Esophagus muscularis mucosa (tissue), 4 donors: ENCODE data around the gene INPP5F.
"Not testable (repeated sequence)": the region's sequence is repeated elsewhere in the genome, so short reads cannot be mapped to it uniquely, and the experiment has no call there.

Experiments
- CTCF ChIP-seq, 3 experiments: fragments of 200-600 bp in 2 of 3; fragments of 450-650 bp in 1 of 3; sonication (generic) in 2 of 3; IDR thresholded peaks; one replicate each; pipeline ENCODE4 v1.5.1; 2017 to 2019; ENCODE audit warnings: antibody characterized with exemption in 3 of 3, mild to moderate bottlenecking in 2 of 3, moderate library complexity in 1 of 3
- EP300 ChIP-seq: sonication (generic); formaldehyde crosslinking; IDR thresholded peaks from one replicate; pipeline ENCODE4 v1.6.1; 2017; ENCODE audit warnings: antibody characterized with exemption
- POLR2A ChIP-seq: fragments of 450-650 bp; IDR thresholded peaks from one replicate; pipeline ENCODE4 v1.6.1; 2017; ENCODE audit warnings: antibody characterized with exemption, moderate library complexity, mild to moderate bottlenecking, low read depth
- POLR2AphosphoS5 ChIP-seq, 2 donors: sonication (generic); formaldehyde crosslinking; IDR thresholded peaks; one replicate each; pipeline ENCODE4 v1.6.1; 2017; ENCODE audit warnings: antibody characterized with exemption in 2 of 2

- TF ChIP-seq CTCF (IDR thresholded peaks at IDR 0.05); POLR2A; EP300; POLR2AphosphoS5 (IDR thresholded peaks at IDR 0.05): not testable (repeated sequence)
These were observed 14.9 kb upstream of the INPP5F start for GRCh38 chr10:119710935-119711334.
